GM12878 (cell line): ENCODE results near the gene THSD4. TPM values are rescaled to one million over a fixed set of nuclear protein-coding genes. Genes with fewer than 3 reads are reported as not detected.

Source experiments
- ATAC-seq: fragments of 200-7000 bp; cut with Tn5 transposase; 3 replicates; pipeline ENCODE4 v1.9.1; 2020; ENCODE audit warnings: mild to moderate bottlenecking, moderate library complexity
- BruUV-seq: library from RNA; stranded (reverse); fragments of 400-500 nt; replicated peaks from 2 replicates; lab custom pipeline; 2021; lab: Mats Ljungman, UMichigan
- CTCF ChIA-PET: fragments of 300-600 bp; sonication (Branson Sonifier 250); formaldehyde crosslinking; extraction: SDS; loops from one replicate; lab custom pipeline; 2021; ENCODE audit warnings: inconsistent platforms; lab: Yijun Ruan, JAX
- POLR2A ChIA-PET: fragments of 350-600 bp; formaldehyde crosslinking; extraction: SDS; loops from one replicate; lab custom pipeline; 2021; ENCODE audit warnings: inconsistent platforms; lab: Charles Lee
- RAD21 ChIA-PET: fragments of 300-600 bp; sonication (Branson Sonifier 250); formaldehyde crosslinking; loops from one replicate; lab custom pipeline; 2023; ENCODE audit warnings: antibody characterized with exemption; ENCODE audit not compliant: unreplicated experiment; lab: Charles Lee
- SMC1A ChIA-PET: fragments of 300-600 bp; sonication (Branson Sonifier 250); formaldehyde crosslinking; loops from one replicate; lab custom pipeline; 2023; ENCODE audit not compliant: unreplicated experiment, uncharacterized antibody; lab: Charles Lee
- DNase-seq: peaks from one replicate; pipeline ENCODE4 v3.0.0-alpha.2; 2011; ENCODE audit warnings: low read depth, low spot score
- FAIRE-seq: peaks from 3 replicates; lab custom pipeline; 2011; peaks lifted over from hg19 to GRCh38; lab: Jason Lieb, UNC
- H2AFZ ChIP-seq: 2 replicates; pipeline ENCODE4 v1.6.0; 2011; ENCODE audit warnings: low read depth, low read length, control low read depth; ENCODE audit not compliant: control insufficient read depth
- H3K27ac ChIP-seq: 2 replicates; pipeline ENCODE4 v1.5.1; 2011; ENCODE audit warnings: control low read depth; ENCODE audit not compliant: control insufficient read depth, insufficient read depth
- H3K27me3 ChIP-seq, 2 experiments: replicated peaks in 1 of 2; 2 replicates each; pipeline versions ENCODE4 v1.6.0 to v1.6.1; 2011; ENCODE audit warnings: low read length in 1 of 2; ENCODE audit not compliant: control insufficient read depth in 2 of 2, insufficient read depth in 2 of 2
- H3K36me3 ChIP-seq, 2 experiments: 2 replicates each; pipeline ENCODE4 v1.5.1; 2011; ENCODE audit warnings: low read length in 1 of 2; ENCODE audit not compliant: control insufficient read depth in 2 of 2, insufficient read depth in 2 of 2
- H3K4me1 ChIP-seq: 2 replicates; pipeline ENCODE4 v1.6.1; 2011; ENCODE audit warnings: mild to moderate bottlenecking, low read length, moderate library complexity, mixed read lengths; ENCODE audit not compliant: control insufficient read depth, insufficient read depth
- H3K4me2 ChIP-seq: 2 replicates; pipeline ENCODE4 v1.6.0; 2011; ENCODE audit warnings: control low read depth; ENCODE audit not compliant: control insufficient read depth, insufficient read depth
- H3K4me3 ChIP-seq: fragments of 200-600 bp; sonication (generic); 2 replicates; pipeline ENCODE4 v1.5.1; 2016
- H3K79me2 ChIP-seq: 2 replicates; pipeline ENCODE4 v1.6.0; 2011; ENCODE audit warnings: low read length; ENCODE audit not compliant: control insufficient read depth, insufficient read depth
- H3K9ac ChIP-seq: 2 replicates; pipeline ENCODE4 v1.8.0; 2011; ENCODE audit warnings: low read length, control low read depth, mixed read lengths; ENCODE audit not compliant: control insufficient read depth, insufficient read depth
- H3K9me3 ChIP-seq: replicated peaks from 3 replicates; pipeline ENCODE4 v1.5.1; 2011; ENCODE audit warnings: mild to moderate bottlenecking, low read length; ENCODE audit not compliant: control insufficient read depth, insufficient read depth
- H4K20me1 ChIP-seq: 2 replicates; pipeline ENCODE4 v1.6.0; 2011; ENCODE audit not compliant: control insufficient read depth, insufficient read depth
- ATF7 ChIP-seq: fragments of 450-650 bp; IDR thresholded peaks from 2 replicates; pipeline ENCODE4 v1.6.1; 2016; ENCODE audit warnings: low read depth, mild to moderate bottlenecking
- CBX5 ChIP-seq: sonication (generic); IDR thresholded peaks from 2 replicates; pipeline ENCODE4 v1.6.1; 2016; ENCODE audit warnings: low read depth, moderate library complexity, mild to moderate bottlenecking, inconsistent platforms
- CHD4 ChIP-seq: fragments of 200-600 bp; sonication (generic); IDR thresholded peaks from 2 replicates; pipeline ENCODE4 v1.6.1; 2016; ENCODE audit warnings: mild to moderate bottlenecking
- EED ChIP-seq: sonication (generic); IDR thresholded peaks from 2 replicates; pipeline ENCODE4 v1.6.1; 2016; ENCODE audit warnings: antibody characterized with exemption, low read depth
- ELK1 ChIP-seq: IDR thresholded peaks from 2 replicates; pipeline ENCODE4 v1.6.1; 2012; ENCODE audit warnings: low read depth, low read length, improper control_type of control experiment
- ETV6 ChIP-seq, 2 experiments: fragments of 450-650 bp in 1 of 2; IDR thresholded peaks in 1 of 2; conservative IDR thresholded peaks in 1 of 2; 2 replicates each; pipeline ENCODE4 v1.6.1; 2014; ENCODE audit warnings: antibody characterized with exemption in 1 of 2, borderline replicate concordance in 1 of 2, low read depth in 1 of 2, mild to moderate bottlenecking in 1 of 2, moderate library complexity in 1 of 2
- IRF5 ChIP-seq: fragments of 450-650 bp; IDR thresholded peaks from 2 replicates; pipeline ENCODE4 v1.6.1; 2017; ENCODE audit warnings: borderline replicate concordance
- LARP7 ChIP-seq: fragments of 450-650 bp; IDR thresholded peaks from 2 replicates; pipeline ENCODE4 v1.6.1; 2017; ENCODE audit warnings: mild to moderate bottlenecking
- MEF2B ChIP-seq: fragments of 450-650 bp; IDR thresholded peaks from 2 replicates; pipeline ENCODE4 v1.6.1; 2018; ENCODE audit warnings: mild to moderate bottlenecking, moderate library complexity; ENCODE audit not compliant: partially characterized antibody, poor library complexity, severe bottlenecking
- MYC ChIP-seq: IDR thresholded peaks from 2 replicates; pipeline ENCODE4 v1.6.1; 2011; ENCODE audit warnings: mild to moderate bottlenecking, low read length, moderate library complexity, inconsistent platforms; ENCODE audit not compliant: insufficient read depth, insufficient replicate concordance, insufficient read length, severe bottlenecking
- RFX5 ChIP-seq: IDR thresholded peaks from 2 replicates; pipeline ENCODE4 v1.6.1; 2011; ENCODE audit warnings: low read depth, low read length, improper control_type of control experiment
- SMC3 ChIP-seq: IDR thresholded peaks from 2 replicates; pipeline ENCODE4 v1.6.1; 2011; ENCODE audit warnings: low read length, improper control_type of control experiment, borderline replicate concordance
- SRF ChIP-seq, 2 experiments: IDR thresholded peaks; 2 replicates each; pipeline ENCODE4 v1.6.1; 2011; ENCODE audit warnings: low read depth in 2 of 2, low read length in 2 of 2, mild to moderate bottlenecking in 1 of 2, moderate library complexity in 1 of 2
- STAT3 ChIP-seq: IDR thresholded peaks from 2 replicates; pipeline ENCODE4 v1.6.1; 2011; ENCODE audit warnings: low read depth, low read length, improper control_type of control experiment
- TBL1XR1 ChIP-seq: IDR thresholded peaks from 2 replicates; pipeline ENCODE4 v1.6.1; 2012; ENCODE audit warnings: low read depth, low read length, improper control_type of control experiment
- ZBED1 ChIP-seq: IDR thresholded peaks from 2 replicates; pipeline ENCODE4 v1.6.1; 2016; ENCODE audit warnings: borderline replicate concordance
- ZBTB40 ChIP-seq: fragments of 450-650 bp; IDR thresholded peaks from 2 replicates; pipeline ENCODE4 v1.6.1; 2016; ENCODE audit warnings: mild to moderate bottlenecking, moderate library complexity, borderline replicate concordance
- ZNF384 ChIP-seq: IDR thresholded peaks from 2 replicates; pipeline ENCODE4 v1.6.1; 2012; ENCODE audit warnings: low read depth, mild to moderate bottlenecking, low read length, improper control_type of control experiment, borderline replicate concordance
- ZSCAN29 ChIP-seq: fragments of 450-650 bp; IDR thresholded peaks from 2 replicates; pipeline ENCODE4 v1.6.1; 2017; ENCODE audit warnings: mild to moderate bottlenecking, moderate library complexity
- WGBS: methylation state at CpG from one replicate; pipeline ENCODE4 v1.1.6; 2016; ENCODE audit warnings: low lambda C conversion rate; ENCODE audit not compliant: insufficient replicate concordance, insufficient coverage; ENCODE audit errors: missing lambda C conversion rate; 5-methylcytosine and 5-hydroxymethylcytosine counted together
- in situ Hi-C: fragments of 300-500 bp; cut with MboI; formaldehyde crosslinking; loops from 9 replicates; pipeline ENCODE4 v1.14.3; 2018; ENCODE audit warnings: mixed read lengths
- intact Hi-C: fragments of 100-400 bp; cut with micrococcal nuclease; formaldehyde crosslinking; loops from one replicate; pipeline ENCODE4 v1.14.2; 2022; ENCODE audit not compliant: unreplicated experiment
- polyA plus RNA-seq, 11 experiments: library from polyadenylated mRNA; depleted of rRNA in 4 of 11; unstranded in 6 of 11; stranded (reverse) in 5 of 11; fragments of >200 nt; fragmentation: Nextera tagmentation in 4 of 11; fragmentation: Illumina TruSeq in 1 of 11; extraction: Ambion mirVana in 4 of 11; extraction: Trizol in 1 of 11; gene quantifications; 1 replicate in 1 of 11; 2 replicates in 10 of 11; pipeline versions ENCODE4 v1.2.1 to v1.2.3, GENCODE V29; 2011 to 2016; ENCODE audit warnings: inconsistent platforms in 2 of 11, missing spikeins in 2 of 11, low read depth in 1 of 11
- total RNA-seq, 4 experiments: library from RNA; depleted of rRNA in 3 of 4; stranded (reverse); fragments of >200 nt in 3 of 4; fragmentation: Illumina TruSeq in 1 of 4; extraction: Trizol in 1 of 4; gene quantifications; 2 replicates each; pipeline versions ENCODE4 v1.2.1 to v1.2.3, GENCODE V29; 2013 to 2021

The THSD4 gene
- total and polyA plus RNA-seq, 10 of the 15 experiments (the other 5 are each of a cell fraction or from before 2014, with no cell fraction given) = 0.04 to 0.13 (median 0.05) TPM; not detected in 7

GRCh38 chr15:71250936-71251583 is 135.8 kb downstream of the THSD4 start:
- H3K4me1 ChIP-seq = no peaks in the 10 kb centered on the region
- in situ Hi-C loops = no loop called here
- ChIA-PET RAD21 (no interaction called here), POLR2A (no interaction called here), CTCF (interaction anchor here (0.8 kb wide), 1 partner anchor 11 kb away, joined by 3 read pairs; no protein-coding TSS in a partner anchor), SMC1A (no interaction called here)
- H4K20me1 ChIP-seq = no peaks in the 10 kb centered on the region
- H3K79me2 ChIP-seq = no peaks in the 10 kb centered on the region
- H3K9me3 ChIP-seq = no peaks in the 10 kb centered on the region
- FAIRE-seq (no peak), DNase-seq (no peak), ATAC-seq (no peak)
- no peaks in the 10 kb centered on the region; a peak in 1 of 4 replicates for H3K27me3 ChIP-seq
- BruUV-seq = no TSS peak
- H3K9ac ChIP-seq = no peak overlapping the region
- WGBS = 4% methylated on average over 2 of the region's 2 CpGs
- intact Hi-C loops = no loop called here
- no peak overlapping the region for H3K4me3 ChIP-seq
- no peak overlapping the region for H2AFZ ChIP-seq
- H3K27ac ChIP-seq = no peak overlapping the region
- H3K4me2 ChIP-seq = no peak overlapping the region
- no peaks in the 10 kb centered on the region for H3K36me3 ChIP-seq
- TF ChIP-seq MEF2B (no peak), TBL1XR1 (no peak), CBX5 (no peak), RFX5 (no peak), EED (no peak), ZBED1 (no peak), MYC (no peak), SMC3 (no peak), ZNF384 (no peak), LARP7 (no peak), ELK1 (no peak), CHD4 (no peak), STAT3 (no peak), ATF7 (no peak), IRF5 (no peak), ZBTB40 (no peak), ZSCAN29 (no peak), SRF (IDR thresholded peaks at IDR 0.05; ENCODE audit: low read depth in 2 of 2, low read length in 2 of 2) (no peak), ETV6 (conservative IDR thresholded peaks at IDR 0.05 in 1 of 2, IDR thresholded peaks at IDR 0.05 in 1 of 2; ENCODE audit: borderline replicate concordance in 1 of 2, low read depth in 1 of 2) (no peak)
